T-helper 1 cell treated with Interleukin-12 subunit alpha and Interleukin-12 subunit beta and Interleukin-4 antibody, amounts not matched to agents 30 ng/mL and 1 ng/mL, for 36 hours (primary cell): Measurements from ENCODE around the gene TSEN54. TPM values are rescaled to one million over a fixed set of nuclear protein-coding genes. Genes with fewer than 3 reads are reported as not detected.

Experiments used
- intact Hi-C: fragments of 100-400 bp; cut with micrococcal nuclease; formaldehyde crosslinking; loops from one replicate; pipeline ENCODE4 v1.15.1; 2024
- total RNA-seq: library from RNA; stranded (reverse); gene quantifications from 2 replicates; pipeline ENCODE4 v1.2.3, GENCODE V29; 2022

Gene TSEN54
- total RNA-seq, 1 donor from 2014 or later: 65.2 TPM

DNA sequence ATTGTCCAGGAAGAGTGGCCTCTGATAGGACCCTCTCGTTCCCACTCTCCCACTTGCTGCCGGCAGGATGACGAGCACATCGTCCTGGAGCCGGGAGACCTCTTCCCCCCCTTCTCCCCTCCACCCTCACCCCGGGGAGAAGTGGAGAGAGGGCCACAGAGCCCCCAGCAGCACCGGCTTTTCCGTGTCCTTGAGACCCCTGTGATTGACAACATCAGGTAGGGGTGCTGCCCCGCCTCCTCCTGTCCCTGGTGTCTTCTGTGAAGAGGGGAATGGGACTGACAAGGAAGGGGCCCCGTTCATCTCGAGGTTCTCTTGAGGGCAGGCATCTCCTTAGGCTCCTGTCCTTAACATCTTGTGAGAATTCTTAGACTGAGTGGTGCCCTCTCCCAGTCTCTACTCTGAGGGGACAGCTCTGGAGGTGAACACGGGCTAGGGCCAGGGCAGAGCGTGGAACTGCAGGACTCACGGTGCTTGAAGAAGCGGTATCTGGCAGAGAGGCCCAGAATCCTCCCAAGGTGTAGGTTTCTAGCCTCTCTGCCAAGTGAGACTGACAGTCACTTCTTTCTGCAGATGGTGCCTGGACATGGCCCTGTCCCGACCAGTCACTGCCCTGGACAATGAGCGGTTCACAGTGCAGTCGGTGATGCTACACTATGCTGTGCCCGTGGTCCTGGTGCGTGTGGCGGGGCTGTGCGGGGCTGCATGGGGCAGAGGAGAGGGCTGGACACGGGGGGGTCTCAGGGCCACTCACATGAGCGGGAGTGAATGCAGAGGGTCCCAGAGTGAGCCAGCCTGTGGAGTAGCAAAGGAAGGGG is 27.4 kb upstream of the TSEN54 start:
- intact Hi-C loops: no loop called here

DNA sequence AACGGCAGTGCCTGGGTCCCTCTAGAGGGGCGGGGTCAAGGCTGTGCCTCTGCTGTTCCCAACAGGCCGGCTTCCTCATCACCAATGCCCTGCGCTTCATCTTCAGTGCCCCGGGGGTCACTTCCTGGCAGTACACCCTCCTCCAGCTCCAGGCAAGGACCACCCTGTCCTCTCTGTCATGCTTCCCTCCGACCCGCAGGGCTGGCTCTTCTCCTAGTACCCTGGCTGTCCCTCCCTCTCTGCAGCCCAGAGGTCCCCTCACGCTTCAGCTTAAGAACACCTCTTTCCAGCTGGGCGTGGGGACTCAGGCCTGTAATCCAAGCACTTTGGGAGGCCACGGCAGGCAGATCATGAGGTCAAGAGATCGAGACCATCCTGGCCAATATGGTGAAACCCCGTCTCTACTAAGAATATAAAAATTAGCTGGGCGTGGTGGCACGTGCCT is 26.8 kb upstream of the TSEN54 start:
- intact Hi-C loops: no loop called here

DNA sequence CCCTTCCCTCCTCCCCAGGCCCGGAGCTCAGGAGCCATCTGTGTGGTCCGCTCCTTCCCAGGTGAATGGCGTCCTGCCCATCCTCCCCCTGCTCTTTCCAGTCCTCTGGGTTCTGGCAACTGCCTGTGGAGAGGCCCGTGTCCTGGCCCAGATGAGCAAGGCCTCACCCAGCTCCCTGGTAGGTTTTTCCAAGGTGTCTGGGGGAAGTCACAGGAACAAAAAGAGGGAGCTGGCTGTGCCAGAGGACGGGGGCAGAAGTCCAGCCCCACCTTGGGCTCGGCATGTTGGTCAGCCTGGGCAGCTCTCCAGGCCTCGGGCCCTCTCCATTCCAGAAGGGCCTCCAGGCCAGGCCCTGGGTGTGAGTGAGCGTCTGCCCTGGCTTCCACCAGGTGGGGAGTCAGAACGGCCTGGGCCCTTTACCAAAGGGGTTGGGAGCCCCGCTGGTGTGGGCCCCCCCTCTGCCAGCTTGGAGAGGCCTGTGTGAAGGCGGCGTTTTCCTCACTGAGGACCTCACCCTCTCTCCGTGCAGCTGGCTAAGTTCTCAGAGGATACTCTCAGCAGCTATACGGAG is 26.1 kb upstream of the TSEN54 start:
- intact Hi-C loops: no loop called here

DNA sequence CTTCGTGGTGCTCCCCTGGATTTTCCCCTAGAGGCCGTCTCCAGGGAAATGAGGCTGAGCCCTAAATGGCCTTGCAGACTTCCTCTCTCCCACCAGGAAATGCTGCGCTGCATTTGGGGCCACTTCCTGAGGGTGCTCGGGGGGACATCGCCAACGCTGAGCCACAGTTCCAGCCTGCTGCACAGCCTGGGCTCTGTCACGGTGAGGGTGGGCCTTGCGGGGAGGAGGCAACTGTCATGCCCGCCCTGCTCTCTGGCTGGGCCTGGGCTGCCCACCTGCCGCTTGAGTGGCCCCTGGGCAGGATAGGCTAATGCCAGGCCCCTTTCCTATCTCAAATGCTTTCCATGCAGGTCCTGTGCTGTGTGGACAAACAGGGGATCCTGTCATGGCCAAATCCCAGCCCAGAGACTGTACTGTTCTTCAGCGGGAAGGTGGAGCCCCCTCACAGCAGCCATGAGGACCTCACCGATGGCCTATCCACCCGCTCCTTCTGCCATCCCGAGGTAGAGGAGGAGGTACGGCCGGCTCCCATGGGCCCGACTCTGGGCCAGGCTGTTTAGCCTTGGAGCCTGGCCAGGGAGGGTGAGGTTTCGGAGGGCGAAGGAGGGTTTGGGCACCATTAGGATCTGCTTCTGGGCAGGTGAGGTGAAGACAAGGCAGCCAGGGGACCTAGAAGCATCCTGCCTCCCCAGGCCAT is 25.2 kb upstream of the TSEN54 start:
- intact Hi-C loops: no loop called here

DNA sequence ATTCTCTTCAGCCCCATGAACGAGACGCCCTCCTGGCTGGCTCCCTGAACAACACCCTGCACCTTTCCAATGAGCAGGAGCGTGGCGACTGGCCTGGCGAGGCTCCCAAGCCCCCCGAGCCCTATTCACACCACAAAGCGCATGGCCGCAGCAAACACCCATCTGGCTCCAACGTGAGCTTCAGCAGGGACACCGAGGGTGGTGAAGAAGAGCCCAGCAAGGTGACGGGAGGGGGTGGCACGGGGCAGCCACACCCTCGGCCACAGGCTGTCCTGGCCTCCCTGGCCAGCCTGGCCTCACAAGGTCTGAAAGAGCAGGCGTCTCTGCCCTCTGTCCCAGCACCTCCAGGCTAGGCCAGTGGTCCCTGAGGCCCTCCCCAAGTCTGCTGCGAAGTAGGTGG is 24.6 kb upstream of the TSEN54 start:
- intact Hi-C loops: no loop called here

DNA sequence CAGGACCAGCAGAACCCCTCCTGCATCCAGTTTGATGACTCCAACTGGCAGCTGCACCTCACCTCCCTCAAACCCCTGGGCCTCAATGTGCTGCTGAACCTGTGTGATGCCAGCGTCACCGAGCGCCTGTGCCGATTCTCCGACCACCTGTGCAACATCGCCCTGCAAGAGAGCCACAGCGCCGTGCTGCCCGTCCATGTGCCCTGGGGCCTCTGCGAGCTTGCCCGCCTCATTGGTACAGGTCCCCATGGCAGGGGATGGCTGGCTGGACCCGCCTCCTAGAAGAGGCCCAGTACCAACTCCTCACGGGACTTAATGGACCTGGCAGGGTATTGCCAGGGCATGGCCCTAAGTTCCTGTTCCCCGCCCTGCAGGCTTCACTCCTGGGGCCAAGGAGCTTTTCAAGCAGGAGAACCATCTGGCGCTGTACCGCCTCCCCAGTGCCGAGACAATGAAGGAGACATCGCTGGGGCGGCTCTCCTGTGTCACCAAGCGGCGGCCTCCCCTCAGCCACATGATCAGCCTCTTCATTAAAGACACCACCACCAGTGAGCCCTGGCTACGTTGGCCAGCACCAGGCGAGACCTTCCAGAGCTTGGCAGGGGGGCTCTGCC is 23.7 kb upstream of the TSEN54 start:
- intact Hi-C loops: no loop called here

DNA sequence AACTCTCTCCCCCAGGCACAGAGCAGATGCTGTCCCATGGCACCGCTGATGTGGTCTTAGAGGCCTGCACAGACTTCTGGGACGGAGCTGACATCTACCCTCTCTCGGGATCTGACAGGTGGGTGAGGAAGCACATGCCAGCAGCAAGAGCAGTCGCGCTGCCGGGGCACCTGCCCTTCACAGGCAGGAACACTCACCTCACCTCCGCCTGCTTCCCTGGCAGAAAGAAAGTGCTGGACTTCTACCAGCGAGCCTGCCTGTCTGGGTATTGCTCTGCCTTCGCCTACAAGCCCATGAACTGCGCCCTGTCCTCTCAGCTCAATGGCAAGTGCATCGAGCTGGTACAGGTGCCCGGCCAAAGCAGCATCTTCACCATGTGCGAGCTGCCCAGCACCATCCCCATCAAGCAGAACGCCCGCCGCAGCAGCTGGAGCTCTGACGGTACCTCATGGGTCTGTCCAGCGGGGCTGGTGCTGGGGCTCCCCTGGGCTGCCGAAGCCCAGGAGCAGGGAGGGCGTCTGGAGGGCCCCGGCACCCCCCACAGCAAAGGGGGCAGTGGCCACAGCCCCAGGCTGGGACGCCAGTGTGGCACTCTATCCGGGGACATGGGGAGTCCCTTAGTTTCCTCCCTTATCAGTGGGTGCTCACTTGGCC is 22.7 kb upstream of the TSEN54 start:
- intact Hi-C loops: no loop called here

DNA sequence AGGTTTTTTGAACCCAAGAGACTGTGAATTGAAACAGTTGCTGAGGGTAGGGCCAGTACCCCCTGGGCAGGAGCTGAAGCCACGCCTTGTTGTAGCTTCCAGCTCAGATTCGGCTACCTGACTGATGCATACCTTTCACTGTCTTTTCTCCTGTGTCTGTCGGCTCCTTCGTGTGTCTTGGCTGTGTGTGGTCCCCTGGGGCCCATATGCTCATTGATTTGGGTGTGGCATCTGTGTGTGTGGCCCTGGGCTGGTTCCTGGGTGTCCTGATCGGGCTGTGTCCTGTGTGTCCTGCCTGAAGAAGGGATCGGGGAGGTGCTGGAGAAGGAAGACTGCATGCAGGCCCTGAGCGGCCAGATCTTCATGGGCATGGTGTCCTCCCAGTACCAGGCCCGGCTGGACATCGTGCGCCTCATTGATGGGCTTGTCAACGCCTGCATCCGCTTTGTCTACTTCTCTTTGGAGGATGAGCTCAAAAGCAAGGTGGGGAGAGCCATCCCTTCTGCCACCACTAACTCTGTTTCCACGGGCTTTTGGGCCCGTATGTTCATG is 21.9 kb upstream of the TSEN54 start:
- intact Hi-C loops: no loop called here

DNA sequence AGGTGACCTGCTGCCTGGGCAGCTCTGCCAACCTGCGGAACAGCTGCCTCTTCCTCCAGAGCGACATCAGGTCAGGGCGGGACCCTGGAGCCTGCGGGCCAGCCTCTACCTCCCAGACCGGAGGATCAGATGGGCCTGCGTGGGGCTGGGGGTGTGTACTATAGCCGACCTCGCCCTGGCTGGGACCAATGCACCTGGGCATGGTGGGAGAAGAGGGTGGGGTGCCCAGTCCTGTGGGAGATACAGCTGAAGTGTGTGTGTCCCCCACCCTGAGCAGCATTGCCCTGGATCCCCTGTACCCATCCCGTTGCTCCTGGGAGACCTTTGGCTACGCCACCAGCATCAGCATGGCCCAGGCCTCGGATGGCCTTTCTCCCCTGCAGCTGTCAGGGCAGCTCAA is 20.3 kb upstream of the TSEN54 start:
- intact Hi-C loops: no loop called here

DNA sequence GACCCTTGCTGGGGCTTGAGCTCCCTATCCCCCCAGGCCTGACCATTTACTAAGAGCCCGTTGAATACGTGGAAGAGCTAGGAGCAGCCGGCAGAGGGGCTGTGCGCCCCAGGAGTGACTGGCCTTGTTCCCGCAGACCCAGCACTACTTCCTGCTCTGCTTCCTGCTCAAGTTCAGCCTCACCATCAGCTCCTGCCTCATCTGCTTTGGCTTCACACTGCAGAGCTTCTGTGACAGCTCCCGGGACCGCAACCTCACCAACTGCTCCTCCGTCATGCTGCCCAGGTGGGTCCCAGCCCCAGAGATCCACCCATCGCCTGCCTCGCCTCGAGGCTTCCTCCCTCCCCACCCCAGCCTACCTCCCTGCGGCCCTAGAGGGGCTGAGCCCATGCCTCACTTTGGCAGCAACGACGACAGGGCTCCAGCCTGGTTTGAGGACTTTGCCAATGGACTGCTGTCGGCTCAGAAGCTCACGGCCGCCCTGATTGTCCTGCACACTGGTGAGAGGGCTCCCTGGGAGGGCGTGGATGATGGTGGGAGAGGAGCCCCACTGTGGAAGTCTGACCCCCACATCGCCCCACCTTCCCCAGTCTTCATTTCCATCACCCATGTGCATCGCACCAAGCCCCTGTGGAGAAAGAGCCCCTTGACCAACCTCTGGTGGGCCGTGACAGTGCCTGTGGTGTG is 18.1 kb upstream of the TSEN54 start:
- intact Hi-C loops: no loop called here

DNA sequence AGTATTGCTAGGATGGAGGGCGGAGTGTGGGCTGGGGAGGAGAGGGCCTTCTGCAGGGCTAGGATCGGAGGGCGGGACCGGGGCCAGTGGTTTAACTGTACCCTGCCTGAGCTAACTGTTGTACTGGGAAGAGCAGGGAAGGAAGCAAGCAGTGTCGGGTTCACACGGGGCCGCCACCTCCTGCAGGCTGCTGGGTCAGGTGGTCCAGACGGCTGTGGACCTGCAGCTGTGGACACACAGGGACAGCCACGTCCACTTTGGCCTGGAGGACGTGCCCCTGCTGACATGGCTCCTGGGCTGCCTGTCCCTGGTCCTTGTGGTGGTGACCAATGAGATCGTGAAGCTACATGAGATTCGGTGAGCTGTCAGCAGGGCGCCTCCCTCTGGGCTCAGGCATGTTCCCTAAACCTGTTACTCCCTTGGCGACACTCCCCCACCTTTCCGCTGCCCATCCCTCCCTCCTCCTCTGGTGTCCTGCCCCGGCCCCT is 17.6 kb upstream of the TSEN54 start:
- intact Hi-C loops: no loop called here

DNA sequence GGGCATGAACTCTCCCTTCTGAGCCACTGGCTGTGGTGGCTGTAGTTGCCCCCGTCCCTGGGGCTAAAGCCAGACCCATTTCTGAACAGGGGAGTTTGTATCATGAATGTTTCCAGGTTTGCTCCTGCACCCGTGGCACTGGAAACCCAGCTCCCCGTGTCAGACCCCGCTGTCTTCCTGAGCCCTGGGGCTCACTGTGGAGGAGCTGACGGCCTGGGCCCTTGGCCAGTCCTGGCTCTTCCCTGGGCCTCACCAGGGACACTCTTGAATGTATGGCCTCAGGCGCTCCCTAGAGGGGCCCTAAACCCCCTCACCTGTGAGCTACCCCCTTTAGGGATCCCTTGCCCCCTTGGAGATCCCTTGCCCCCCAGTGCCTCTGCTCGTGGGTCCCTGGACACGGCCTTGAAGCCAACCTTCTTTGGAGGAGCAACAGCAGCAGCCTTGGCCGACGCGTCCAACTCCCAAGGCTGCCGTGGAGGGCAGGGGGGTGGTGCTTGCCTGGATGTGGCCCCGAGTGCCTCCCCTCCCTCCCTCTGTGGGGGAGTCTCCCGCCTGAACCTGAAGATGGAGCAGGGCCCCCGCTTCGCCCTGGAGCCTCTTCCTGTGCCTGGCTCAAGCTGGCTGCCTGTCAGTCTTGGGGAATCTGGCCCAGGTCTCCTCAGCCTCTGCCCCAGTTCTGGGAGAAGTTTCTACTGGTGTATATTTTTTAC is 16.9 kb upstream of the TSEN54 start:
- intact Hi-C loops: no loop called here

DNA sequence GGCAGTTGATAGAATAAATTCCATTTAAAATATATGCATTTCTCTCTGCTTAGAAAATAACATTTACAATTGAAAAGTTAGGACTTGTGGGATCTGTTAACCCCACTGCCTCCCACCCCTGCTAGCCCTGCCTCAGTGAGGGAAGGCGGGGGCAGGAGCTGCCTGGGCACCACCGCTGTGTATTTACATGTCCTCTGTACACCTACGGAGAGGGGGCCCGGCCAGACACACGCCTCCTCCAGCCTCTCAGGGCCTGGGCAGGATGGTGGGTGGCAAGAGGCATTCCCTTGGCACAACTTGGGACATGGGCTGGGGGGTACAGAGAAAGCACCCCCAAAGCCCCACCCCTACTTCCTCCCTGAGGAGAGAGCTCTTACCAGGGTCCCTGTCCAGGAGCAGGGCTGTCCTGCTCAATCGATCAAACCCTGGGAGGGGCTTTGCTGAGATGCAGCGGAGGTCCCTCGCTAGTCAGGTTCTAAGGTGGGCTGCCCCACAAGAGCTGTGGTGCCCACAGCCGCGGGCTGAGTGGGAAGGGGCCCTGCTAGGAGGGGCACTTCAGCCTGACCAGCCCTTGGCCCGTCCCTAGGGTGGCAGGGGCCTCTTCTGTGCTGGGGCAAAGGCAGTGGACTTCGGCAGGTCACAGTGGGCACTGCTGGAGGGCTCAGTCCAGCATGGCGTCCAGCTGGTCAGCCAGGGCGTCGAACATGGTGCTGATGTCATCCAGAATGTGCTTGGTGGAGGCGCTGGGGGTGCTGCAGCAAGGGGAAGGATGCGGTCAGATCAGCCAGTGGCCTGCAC is 15.7 kb upstream of the TSEN54 start:
- intact Hi-C loops: no loop called here

DNA sequence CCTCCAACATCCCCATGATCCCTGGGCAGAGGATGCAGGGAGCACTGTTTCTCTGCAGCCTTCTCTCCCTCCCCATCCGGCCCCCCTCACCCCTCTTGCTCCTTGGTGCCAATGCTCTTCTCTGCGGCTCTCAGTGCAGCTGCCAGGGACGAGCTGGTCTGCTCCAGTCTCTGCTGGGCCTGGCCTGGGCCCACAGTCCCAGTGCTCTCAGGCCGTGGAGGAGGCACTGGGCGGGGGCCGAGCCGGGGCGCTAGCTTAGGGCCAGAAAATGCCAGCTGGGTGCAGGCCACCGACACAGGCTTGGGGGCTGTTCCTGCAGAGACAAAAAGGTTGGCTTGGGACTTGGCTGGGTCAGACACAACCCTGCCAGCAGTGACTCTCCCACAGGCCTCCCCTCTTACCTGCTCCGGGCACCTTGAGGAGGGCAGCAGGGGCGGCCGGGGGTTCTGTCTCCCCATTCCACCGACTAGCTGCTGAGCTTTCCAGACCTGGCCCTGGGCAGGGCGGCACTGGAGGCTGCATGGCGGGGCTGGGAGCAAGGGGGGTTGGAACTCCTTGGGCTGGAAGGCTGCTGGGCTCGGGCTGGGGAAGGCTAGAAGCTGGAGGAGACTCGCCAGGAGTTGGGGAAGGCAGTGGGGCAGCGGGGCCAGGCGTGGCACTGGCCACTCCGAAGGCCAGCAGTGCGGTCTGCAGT is 14.8 kb upstream of the TSEN54 start:
- intact Hi-C loops: no loop called here

DNA sequence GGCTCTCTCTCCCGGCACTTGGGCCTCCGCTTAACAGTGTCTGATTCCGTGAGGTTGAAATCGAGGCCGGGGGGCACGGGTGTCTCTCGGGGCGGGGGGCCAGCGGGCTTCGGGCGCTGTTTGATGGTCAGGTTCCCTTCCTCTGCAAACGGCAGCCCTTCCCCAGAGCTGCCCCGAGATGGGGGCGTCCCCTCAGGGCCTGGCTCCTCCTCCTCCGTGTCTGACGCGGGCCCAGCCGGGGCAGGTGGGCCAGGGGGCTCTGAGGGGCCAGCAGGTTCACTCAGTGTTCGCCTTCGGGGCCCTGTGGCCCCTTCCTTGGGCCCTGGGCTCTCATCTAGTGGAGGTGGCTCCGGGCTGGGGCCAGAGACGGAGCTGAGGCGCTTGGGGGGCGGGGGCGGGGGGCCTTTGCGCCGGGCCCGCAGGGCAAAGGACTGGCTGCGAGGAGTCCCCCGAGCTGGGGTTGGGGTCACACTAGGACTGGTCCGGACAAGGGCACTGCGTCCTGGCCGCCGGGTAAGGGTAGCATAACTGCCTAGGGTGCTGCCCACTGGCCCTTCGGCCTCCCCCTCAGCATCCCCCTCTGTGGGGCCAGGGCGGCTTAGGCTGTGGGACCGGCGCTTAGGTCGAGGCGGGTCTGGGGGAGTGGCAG is 14.1 kb upstream of the TSEN54 start:
- intact Hi-C loops: no loop called here

DNA sequence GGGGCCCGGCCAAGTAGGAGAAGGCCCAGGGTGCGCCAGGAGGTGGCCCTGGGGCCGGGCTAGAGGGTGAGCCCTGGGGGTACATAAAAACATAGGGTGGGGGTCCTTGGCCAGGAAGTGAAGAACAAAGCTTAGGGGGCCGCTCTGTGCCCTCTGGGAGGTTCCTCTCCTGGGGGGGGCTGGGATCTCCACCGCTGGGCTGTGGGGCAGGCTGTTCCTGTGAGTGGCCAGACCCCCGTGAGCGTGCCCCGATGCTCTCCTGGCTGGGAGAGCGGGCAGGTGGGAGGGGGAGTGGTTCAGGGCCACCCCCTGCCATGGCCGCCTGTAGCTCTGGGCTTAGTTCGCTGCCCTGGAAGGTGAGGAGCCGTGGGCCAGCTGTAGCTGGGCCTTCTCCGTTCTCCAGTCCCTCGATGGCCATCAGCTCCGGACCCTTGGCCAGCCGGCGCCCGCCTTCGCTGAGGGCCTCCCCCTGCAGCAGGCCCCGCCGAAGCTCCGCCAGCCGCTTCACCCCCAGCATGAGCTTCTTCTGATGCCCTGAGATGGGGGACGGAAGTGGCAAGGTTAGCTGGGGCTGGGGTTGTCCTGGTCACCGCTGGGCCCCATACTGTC is 13.5 kb upstream of the TSEN54 start:
- intact Hi-C loops: no loop called here

DNA sequence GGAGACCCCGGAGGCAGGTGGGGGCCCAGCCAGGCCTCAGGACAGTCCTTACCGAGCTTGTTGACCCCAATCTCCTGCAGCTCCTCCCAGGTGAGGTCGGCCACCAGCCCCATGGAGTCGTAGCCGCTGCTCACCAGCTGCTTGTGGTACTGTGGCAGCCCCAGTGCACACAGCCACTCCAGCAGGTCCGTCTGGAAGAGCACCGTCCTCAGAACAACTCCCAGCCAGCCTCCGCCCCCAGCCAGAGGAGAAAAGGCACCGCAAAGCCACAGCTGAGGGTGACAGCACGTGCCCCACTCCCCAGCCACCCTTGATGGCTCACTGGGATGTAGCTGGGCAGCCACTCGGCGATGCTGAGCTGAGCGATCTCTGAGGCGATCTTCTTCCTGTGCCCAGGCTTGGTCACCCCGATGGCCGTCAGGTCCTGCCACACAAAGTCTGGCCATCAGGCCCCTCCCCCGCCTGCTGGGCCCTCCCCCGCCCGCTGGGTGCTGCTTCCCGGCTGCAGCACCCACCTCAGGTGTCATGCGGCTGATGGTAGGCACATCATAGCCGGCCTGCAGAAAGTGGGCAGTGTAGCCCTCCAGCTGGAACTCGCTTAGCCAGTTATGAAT is 12.9 kb upstream of the TSEN54 start:
- intact Hi-C loops: no loop called here
